Embryonic facial prominence (tissue), 1 donor: ENCODE results near the gene TRPC1.
A peak's percentile ranks its signal among the peaks of the same experiment; 100 is the strongest.
"Not testable (repeated sequence)": the region's sequence is repeated elsewhere in the genome, so short reads cannot be mapped to it uniquely, and the experiment has no call there.

Experiments
- DNase-seq: peaks from one replicate; pipeline ENCODE4 v3.0.0-alpha.2; 2016; ENCODE audit errors: extremely low spot score

Gene TRPC1

DNA sequence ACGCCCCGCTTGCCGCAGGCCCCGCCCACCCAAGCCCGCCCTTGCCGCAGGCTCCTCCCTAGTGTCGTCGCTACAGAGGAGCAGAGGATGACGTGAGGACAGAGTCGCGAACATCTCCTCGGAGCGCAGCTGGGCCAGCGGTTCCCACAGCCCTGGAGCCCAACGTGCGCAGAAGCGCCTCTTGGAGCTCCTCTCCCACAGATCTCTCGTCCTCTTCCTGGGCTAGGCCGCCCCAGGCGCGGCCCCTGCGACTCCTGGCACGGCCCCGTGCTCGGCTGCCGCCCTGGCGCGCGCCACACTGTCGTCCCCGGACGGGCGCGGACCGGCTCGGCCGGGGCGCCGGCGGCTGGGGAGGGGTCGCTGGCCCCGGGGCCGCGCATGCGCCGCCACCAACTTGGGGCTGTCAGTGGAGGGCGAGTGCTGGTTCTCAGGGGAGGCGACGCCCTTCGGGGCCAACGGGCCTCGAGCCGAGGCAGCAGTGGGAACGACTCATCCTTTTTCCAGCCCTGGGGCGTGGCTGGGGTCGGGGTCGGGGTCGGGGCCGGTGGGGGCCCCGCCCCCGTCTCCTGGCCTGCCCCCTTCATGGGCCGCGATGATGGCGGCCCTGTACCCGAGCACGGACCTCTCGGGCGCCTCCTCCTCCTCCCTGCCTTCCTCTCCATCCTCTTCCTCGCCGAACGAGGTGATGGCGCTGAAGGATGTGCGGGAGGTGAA lies at the start of gene TRPC1:
Gene TRPC1, plus strand, starts transcription at position 67 of the 714 bp plus-strand sequence. Its CDS starts 526 bp downstream, at position 593.
- DNase-seq: peak; percentile 48

DNA sequence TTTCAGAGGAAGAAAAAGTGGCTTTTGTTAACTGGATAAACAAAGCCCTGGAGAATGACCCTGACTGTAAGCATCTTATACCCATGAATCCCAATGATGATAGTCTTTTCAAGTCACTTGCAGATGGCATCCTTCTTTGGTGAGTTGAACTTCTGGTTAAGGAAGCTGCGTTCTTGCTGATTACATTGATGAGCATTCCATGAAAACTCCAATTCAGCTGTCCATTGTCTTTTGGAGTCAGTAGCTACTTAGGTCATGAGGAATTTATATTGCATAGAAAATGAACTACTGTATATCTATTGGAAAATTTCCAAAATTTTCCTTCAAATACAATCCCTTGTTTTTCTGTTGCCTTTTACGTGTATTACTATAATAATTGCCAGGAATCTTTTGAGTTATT lies 47.7 kb upstream of the TRPC1 start:
- DNase-seq: no peak

DNA sequence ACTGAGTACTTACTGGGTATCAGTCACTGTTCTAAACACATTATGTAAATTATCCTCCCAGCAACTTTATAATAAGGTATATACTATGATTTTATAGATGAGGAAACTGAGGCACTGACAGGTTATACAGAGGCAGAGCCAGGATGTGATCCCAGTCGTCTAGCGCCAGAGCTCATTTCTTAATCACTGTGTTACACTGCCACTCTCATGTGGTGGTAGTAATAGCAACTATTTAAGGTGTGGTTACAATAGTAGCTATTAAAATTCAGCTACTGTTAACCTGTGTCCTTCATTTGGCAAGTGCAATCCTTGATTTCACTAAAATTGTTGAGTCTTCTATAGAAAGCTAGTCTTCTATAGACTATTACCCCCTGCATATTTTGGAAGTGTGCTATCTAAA lies 43.1 kb upstream of the TRPC1 start:
- no peak for DNase-seq

DNA sequence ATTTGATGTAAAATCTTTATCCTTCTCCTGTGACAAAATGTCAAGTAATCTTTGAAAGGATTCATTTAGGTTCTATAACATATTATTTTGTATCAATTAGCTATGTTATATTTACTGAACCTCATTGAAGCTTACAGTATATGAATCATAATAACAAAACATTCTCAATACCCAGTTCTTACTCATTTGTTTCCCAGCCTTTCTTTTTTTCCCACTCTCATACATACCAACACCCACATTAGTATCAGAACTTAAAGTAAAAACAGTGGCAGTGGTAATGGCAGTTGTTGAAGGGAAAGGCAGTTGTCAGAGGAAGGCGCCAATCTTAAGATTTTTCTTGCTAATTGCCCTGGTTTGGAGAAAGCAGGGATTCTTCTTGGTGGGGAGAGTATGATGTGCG lies 33.2 kb upstream of the TRPC1 start:
- DNase-seq: no peak

DNA sequence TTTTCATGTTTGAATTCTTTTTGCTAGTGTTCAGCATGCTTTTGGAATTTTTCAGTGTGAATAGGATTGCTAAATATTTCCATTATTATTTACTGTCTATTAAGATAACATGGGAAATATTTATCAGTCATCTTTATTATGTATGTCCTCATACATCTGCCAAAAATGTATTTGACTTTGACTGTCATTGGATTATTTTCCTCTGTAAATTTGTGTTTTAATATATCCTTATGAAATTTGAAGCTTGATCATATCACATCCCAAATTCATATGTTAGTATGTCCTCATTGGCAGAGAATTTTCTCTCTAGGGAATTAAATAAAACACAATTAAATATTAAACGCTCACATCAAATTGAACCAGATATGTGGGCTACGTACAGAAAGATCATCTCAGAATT lies 32.3 kb upstream of the TRPC1 start:
- DNase-seq: no peak

DNA sequence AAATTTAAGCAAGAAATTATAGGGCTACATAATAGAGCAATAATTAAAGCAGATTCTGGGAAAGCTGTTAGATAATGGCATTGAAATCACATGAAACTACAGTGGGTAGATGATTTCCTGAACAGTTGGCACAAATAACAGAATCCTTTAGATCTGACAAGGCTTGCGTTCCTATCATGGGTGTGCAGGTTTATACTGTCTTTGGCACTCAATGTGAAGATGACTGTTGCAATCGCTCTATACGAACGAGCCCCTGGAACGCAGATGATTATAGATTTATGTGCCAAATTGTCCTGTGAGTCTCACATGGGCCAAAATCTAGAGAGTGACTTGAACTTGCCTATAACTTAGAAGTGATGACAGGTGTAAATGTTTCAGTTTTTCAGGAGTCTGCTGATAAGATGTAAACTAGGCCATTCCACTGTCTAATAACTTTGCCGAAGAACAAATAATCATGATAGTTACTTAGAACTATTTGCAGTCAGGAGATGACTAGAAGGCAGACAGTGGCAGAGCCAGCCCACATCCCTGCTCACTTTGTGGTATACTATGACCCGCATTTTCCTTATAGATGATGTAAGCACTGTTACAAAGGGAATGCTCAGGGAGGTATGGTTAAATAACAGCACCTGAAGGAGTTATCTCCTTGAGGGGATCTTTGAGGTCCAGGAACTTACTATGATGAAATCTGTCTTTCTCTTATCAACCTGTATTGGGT lies 30.5 kb upstream of the TRPC1 start:
- no peak for DNase-seq

DNA sequence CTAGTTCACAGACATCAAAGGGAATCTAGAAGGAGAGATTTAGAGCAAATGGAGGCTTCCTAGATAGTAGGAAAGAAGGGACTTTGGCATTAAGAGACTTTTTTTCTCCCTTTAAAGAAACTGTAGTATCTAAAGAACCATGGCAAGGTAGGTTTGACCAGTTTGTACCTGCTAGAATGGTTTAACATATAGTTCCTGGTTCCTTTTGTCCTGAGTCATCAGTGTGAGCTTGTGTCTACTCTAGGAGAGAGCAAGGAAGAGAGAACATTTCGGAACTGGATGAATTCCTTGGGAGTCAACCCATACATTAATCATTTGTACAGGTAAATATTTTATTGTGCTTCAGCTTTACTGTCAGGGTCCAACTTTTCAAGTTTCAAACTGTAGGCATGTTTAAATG lies 29.6 kb upstream of the TRPC1 start:
- no peak for DNase-seq

DNA sequence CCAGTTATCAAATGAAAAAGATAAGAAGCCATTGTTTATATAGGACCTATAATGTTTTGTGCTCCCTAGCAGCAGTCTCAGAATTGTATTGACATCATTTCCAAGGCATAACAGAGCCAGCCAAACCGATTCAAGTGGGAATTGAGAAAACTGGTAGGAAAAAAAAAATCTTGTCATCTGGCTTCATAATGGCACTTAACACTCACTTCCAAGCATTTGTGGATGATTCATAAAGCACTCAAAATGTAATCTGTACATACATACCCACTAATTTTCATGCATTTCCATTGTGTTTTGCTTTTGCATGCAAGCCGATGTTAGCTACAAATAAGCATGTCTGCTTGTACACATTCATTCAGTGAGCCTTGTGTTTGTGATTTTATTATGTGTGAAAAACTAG lies 18.6 kb upstream of the TRPC1 start:
- DNase-seq: no peak

DNA sequence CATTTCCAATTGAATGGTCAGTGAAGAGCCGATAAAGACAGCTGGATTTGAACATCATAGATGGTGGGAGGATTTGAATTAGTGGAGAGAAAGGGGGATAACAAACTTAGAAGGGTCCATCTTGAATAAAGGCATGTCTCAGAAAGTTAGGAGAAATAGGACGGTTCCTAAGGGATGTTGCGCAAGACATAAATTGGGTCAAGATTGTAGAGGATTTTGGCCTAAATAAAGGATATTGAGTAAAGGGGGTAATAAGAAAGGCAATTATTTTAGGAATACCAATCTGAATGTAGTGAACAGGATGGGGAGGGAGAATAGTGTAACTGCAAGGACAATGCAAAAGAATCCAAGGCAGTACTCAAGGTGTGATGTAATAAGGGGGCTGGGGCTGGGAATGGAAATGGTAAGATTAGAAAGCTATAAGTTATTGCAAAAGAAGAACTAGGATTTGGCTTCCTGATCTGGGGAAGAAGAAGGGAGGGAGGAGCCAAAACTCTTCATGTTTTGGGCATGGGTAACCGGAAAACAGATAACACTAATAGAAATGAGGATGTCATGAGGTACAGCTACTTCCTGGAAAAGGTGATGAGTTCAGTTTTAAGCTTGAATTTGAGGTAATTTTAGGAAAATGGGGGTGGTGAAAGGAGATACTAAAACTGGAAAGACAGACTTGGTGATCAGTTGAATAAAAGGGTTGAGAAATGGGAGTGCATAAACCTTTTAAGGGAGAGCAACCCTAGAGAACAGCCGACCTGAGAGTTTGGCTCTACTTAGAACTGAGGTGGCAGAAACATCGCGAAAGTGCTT lies 17.3 kb upstream of the TRPC1 start:
- DNase-seq: no peak

DNA sequence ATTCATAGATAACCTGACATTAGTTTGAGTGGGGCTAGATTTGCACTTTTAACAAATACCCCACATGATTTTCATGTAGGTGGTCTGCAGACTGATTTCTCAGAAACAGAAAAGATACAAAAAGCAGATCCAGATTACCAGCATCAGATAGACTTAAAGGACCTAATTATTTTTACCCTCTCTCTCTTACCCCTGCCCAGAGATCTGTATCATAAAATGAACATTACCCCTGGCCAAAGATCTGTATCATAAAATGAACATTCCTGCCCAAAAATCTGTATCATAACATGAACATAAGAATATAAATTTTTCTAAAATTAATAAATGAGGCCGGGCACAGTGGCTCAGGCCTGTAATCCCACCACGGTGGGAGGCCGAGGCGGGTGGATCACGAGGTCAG lies 14.6 kb upstream of the TRPC1 start:
- DNase-seq: no peak

DNA sequence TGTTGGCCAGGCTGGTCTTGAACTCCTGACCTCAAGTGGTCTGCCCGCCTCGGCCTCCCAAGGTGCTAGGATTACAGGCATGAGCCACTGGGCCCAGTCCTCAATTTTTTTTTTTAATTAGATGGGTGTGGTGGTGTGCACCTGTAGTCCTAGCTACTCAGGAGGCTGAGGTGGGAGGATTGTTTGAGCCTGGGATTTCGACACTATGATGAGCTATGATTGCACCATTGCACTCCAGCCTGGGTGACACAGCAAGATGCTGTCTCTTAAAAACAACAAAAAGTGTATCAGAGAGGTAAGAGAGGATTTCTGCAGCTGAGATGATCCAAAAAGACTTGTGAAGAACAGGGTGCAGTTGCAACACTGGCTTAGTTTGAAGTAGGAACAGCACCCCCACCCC lies 9.0 kb upstream of the TRPC1 start:
- DNase-seq: not testable (repeated sequence)

DNA sequence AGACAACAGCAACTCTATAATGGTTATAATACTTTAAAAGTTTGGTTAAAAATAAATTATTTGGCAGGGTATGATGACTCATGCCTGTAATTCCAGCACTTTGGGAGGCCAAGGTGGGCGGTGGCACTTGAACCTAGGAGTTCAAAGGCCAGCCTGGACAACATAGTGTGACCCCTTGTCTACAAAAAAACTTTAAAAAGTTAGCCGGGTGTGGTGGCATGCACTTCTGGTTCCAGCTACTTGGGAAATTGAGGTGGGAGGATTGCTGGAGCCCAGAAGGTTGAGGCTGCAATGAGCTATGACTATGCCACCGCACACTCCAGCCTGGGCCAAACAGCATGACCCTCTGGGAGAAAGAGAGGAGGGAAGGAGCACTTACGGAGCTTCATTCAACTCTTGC lies 7.7 kb upstream of the TRPC1 start:
- no peak for DNase-seq

DNA sequence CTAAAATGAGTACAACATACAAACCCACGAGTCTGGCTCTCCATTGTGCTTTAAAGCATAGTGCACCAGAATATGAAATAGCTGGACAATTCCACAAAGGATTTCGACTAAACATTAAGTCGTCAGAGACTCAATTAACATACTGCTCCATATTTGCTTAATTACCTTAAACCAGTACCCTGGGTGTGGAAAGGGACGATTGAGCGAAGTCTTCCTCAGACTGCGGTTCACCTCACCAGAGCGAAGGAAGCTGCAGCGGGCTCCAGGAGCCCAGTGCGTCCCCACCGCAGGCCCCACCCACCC lies 218 bp upstream of the TRPC1 start:
- no peak for DNase-seq

DNA sequence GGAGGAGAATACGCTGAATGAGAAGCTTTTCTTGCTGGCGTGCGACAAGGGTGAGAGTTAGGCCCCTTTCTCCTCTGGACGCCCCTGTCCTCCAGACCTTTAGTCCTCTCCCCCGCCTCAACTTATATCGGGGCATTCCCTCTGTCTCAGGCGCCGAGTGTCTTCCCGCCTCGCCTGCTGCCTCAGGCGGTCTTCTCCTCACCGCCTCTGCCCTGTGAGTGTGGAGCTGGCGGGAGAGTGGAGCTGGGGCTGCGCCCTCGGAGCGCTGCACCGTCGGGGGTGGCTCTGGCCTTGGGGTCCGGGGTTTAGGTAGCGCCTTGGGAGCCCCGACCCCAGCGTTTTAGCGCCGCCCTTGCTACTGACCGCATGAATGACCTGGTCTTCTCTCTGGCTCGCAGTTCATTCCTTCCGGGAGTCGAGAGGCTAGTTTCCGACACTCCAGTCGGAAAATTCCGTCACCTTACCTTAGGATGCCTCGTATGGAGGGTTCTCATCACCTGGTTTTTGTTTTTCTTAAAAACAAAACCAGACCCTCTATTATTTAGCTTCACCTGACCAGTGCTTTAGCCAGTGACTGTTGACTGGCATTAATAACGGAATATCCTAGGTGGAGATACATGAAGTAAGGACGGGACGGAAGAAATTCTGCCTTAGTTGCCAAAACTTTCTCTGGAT lies 985 bp downstream of the TRPC1 start:
- DNase-seq: no peak

DNA sequence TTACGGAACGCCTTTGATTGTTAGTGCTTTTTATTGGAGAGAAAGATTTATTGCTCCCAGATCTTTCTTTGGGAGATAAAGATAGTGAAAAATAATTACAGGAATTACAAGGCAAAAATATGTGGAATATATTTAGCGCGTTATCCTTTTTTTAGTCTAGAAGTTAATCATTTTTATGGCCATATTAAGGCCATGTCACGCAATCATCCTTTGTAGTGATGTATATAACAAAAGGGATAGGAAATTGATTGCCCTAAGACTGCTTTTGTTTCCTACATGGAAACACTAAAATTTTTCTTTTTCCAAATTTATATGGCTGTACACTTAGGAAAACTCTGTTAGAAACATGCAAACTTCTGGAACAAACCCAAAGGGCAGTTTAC lies 1.5 kb downstream of the TRPC1 start:
- no peak for DNase-seq

DNA sequence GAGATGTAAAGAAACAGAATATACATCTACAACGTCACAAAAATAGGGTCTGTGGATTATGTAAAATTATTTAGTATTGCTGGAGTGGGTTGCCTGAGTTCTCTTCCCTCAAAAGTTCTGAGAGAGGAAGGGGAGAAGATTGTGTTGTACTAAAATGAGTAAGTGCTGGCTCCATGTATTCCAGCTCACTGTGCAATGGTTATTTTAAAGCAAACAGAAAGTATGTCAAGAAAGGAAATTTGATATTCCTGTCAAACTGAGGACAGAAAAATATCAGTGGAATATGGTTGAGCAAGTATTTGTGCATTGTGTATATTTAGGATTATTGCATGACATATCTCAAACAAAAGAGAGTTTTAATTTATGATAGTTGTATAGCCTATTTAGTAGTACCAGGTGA lies 2.2 kb downstream of the TRPC1 start:
- DNase-seq: no peak

DNA sequence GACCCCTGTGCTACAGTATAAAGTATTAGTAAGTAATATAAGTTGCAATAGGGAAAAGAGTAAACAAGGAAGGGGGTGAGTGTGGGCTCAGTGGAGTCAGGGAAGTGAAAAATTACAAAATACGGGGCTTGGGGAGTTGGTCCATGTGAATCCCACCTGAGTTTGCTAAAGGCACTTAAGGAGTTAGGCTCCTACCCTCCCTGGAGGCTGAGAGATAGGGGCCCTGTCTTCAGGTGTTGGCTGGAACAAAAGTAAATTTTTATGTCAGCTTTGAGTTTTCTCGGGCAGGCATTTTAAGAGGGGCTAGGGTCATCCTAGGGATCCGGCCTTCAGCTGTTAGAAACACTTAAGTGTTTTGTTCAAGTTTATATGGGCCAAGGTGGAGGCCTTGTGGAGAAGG lies 8.2 kb downstream of the TRPC1 start:
- no peak for DNase-seq

DNA sequence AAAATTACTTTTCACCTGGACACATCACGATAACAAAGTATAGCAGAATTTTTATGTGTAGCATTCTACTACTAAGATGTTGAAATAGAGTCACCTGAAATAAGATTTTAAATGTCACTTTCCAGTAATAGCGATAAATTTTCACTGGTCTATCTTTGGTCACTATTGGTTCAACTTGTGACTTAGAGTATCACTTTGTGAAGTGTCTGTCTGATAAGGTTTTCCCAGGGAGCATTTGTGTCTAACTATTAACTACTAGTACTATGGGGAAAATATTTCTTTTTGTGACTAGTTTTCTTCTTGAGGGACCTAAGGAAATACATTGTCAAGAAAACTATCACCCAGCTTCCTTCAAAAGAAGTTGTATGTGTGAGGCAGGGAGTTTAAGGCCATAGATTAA lies 11.0 kb downstream of the TRPC1 start:
- no peak for DNase-seq

DNA sequence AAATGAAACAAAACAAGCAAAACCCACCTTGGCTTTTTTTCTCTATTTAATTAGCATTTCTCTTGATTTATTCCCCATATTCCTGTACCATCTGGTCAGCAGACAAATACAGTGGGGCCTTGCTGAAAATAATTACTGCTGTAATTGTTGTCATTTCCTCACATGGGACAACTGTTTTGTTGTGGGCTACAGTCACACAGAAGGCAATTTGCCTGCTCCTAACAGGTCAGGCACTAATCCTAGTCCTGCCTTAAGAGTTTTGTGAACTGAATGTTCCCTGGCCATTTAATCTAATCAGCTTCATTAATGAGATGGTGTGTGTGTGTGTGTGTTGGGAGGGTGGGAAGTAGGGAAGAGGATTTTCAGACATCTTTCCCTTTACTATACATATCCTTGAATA lies 11.6 kb downstream of the TRPC1 start:
- no peak for DNase-seq

DNA sequence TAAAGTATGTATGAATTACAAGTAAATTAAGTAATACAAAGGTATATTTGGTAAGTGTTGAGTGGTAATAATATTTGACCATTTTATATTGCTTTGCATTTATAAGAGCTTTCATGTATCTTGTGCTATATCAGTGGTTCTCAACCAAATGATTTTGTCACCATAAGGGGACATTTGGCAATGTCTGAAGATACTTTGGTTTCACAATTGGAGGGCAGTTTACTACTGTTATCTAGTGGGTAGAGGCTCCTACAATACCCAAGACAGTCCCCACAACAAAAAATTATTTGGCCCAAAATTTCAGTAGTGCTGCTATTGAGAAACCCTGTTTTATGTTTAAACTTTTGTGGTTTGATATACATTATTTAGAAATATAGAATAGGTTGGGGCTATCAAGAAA lies 14.6 kb downstream of the TRPC1 start:
- no peak for DNase-seq

DNA sequence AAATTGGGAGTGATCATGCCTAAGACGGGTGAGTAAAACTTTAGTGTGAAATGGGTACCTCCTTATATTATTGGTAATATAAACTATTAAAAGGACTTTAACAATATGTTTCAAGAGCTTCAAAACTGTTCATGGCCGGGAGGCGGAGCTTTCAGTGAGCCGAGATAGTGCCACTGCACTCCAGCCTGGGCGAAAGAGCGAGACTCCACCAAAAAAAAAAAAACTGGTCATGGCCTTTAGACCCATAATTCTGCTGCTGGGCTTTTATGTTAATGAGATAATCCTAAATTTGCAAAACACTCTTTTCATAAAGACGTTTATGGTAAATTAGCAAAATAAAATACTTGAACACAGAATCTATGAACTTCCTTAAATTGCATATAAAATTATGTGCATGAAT lies 22.8 kb downstream of the TRPC1 start:
- no peak for DNase-seq

DNA sequence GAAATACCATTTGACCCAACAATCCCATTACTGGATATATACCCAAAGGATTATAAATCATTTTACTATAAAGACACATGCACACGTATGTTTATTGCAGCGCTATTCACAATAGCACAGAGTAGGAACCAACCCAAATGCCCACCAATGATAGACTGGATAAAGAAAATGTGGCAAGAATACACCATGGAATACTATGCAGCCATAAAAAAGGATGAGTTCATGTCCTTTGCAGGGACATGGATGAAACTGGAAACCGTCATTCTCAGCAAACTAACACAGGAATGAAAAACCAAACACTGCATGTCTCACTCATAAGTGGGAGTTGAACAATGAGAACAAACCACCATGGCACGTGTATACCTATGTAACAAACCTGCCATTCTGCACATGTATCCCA lies 26.7 kb downstream of the TRPC1 start:
- not testable (repeated sequence) for DNase-seq
